Mesendoderm (in vitro differentiated cells): ENCODE data around the gene SIRT5.

Experiments
- DNase-seq: peaks from one replicate; pipeline ENCODE4 v3.0.0; 2013
- H2AK5ac ChIP-seq: 2 replicates; pipeline ENCODE4 v1.6.1; 2013; ENCODE audit warnings: low read length, inconsistent platforms
- H2BK120ac ChIP-seq: 2 replicates; pipeline ENCODE4 v1.6.1; 2013; ENCODE audit warnings: low read depth, mild to moderate bottlenecking, low read length, moderate library complexity, mixed read lengths
- H2BK15ac ChIP-seq: replicated peaks from 2 replicates; pipeline ENCODE4 v1.6.1; 2013; ENCODE audit warnings: low read depth, mild to moderate bottlenecking, moderate library complexity
- H2BK5ac ChIP-seq: 2 replicates; pipeline ENCODE4 v1.6.1; 2013; ENCODE audit warnings: low read length, inconsistent platforms
- H3K18ac ChIP-seq: 2 replicates; pipeline ENCODE4 v1.6.1; 2013; ENCODE audit warnings: mild to moderate bottlenecking, low read length, mixed read lengths
- H3K23ac ChIP-seq: one replicate; pipeline ENCODE4 v1.6.1; 2013; ENCODE audit warnings: low read length
- H3K27ac ChIP-seq: 2 replicates; pipeline ENCODE4 v1.5.1; 2013; ENCODE audit warnings: low read depth, mild to moderate bottlenecking, inconsistent platforms, low read length, moderate library complexity
- H3K27me3 ChIP-seq: 2 replicates; pipeline ENCODE4 v1.6.1; 2013; ENCODE audit warnings: low read length, control low read depth, mild to moderate bottlenecking, inconsistent platforms; ENCODE audit not compliant: insufficient read depth, poor library complexity
- H3K36me3 ChIP-seq: 2 replicates; pipeline ENCODE4 v1.6.1; 2013; ENCODE audit warnings: low read length, inconsistent platforms; ENCODE audit not compliant: control insufficient read depth, insufficient read depth
- H3K4ac ChIP-seq: one replicate; pipeline ENCODE4 v1.6.1; 2013; ENCODE audit warnings: low read depth, mild to moderate bottlenecking, low read length, moderate library complexity
- H3K4me1 ChIP-seq: 2 replicates; pipeline ENCODE4 v1.6.1; 2013; ENCODE audit warnings: low read depth, low read length, inconsistent platforms; ENCODE audit not compliant: control insufficient read depth
- H3K4me2 ChIP-seq: 2 replicates; pipeline ENCODE4 v1.6.1; 2013; ENCODE audit warnings: low read length
- H3K4me3 ChIP-seq: 2 replicates; pipeline ENCODE4 v1.5.1; 2013; ENCODE audit warnings: mild to moderate bottlenecking, low read length
- H3K56ac ChIP-seq: one replicate; pipeline ENCODE4 v1.6.1; 2013; ENCODE audit warnings: low read length
- H3K79me1 ChIP-seq: 2 replicates; pipeline ENCODE4 v1.6.1; 2013; ENCODE audit warnings: low read length, inconsistent platforms
- H3K79me2 ChIP-seq: 2 replicates; pipeline ENCODE4 v1.6.1; 2013; ENCODE audit warnings: mild to moderate bottlenecking, low read length; ENCODE audit not compliant: control insufficient read depth, insufficient read depth
- H3K9ac ChIP-seq: 2 replicates; pipeline ENCODE4 v1.6.1; 2013; ENCODE audit warnings: low read length, inconsistent platforms
- H4K5ac ChIP-seq: one replicate; pipeline ENCODE4 v1.6.1; 2013; ENCODE audit warnings: low read length
- H4K8ac ChIP-seq: one replicate; pipeline ENCODE4 v1.6.1; 2013; ENCODE audit warnings: low read depth, mild to moderate bottlenecking, control low read depth, low read length, moderate library complexity
- WGBS: extraction: QIAGEN DNeasy Blood & Tissue Kit; methylation state at CpG from one replicate; pipeline ENCODE4 v1.1.7; 2013; ENCODE audit warnings: low lambda C conversion rate, missing lambda C conversion rate; ENCODE audit not compliant: insufficient coverage; ENCODE audit errors: extremely low coverage; 5-methylcytosine and 5-hydroxymethylcytosine counted together

Gene SIRT5

DNA sequence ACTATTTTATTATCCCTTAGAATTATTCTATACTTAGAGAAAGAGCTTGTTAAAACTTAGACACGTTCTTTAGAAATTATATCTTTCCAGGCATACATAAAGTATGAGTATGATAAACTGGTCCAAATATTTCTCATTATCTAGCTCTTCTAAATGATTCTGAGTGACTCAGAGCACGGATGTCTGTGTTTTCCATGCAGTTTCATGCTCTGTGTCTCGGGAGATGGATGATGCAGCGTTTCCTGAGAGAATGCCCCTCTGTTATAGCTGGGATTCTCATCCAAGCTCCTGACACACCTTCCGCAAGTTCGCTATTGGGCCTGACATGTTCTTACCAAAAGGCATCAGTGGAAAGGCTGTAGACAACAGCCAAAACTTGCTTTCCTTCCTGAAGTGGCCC, 19.3 kb downstream of the SIRT5 start:
- Histone ChIP-seq H3K79me2 (no peaks in the 10 kb centered on the region), H3K4me1 (no peaks in the 10 kb centered on the region), H3K79me1 (no peaks in the 10 kb centered on the region), H3K4ac (no peak overlapping the region), H3K56ac (no peak overlapping the region), H3K9ac (no peak overlapping the region), H3K36me3 (no peaks in the 10 kb centered on the region), H2BK120ac (no peak overlapping the region), H4K8ac (no peak overlapping the region), H3K4me2 (no peak overlapping the region), H3K27me3 (no peaks in the 10 kb centered on the region), H2BK15ac (no peak overlapping the region), H3K4me3 (no peak overlapping the region), H3K27ac (no peak overlapping the region), H2BK5ac (no peak overlapping the region), H3K18ac (no peak overlapping the region), H3K23ac (no peak overlapping the region), H4K5ac (no peak overlapping the region), H2AK5ac (no peak overlapping the region)
- WGBS = no CpG with 5 or more reads among the region's 6 CpGs
- DNase-seq = no peak

DNA sequence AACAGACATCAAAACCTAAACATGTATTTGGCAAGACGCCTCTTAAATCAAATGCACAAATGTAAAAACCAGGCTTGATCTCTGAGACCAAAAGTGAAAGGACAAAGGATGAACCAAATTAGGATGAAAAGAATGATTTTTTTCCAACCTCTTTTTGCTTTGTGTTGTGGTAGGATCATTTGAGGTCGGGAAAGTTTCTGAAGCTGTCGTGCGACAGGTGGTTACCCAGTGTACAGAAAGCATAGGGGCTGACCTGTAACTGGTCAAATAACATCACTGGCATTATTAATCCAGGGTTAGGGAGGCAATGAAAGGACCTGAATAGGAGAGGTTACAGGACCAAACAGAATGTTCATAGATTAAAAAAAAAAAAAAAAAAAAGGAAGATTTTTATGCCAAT, 22.7 kb downstream of the SIRT5 start:
- H4K8ac ChIP-seq = no peak overlapping the region
- no peaks in the 10 kb centered on the region for H3K27me3 ChIP-seq
- no peak overlapping the region for H3K4ac ChIP-seq
- no peaks in the 10 kb centered on the region for H3K79me2 ChIP-seq
- no peak overlapping the region for H3K9ac ChIP-seq
- H2AK5ac ChIP-seq = no peak overlapping the region
- no peak overlapping the region for H4K5ac ChIP-seq
- H2BK5ac ChIP-seq = no peak overlapping the region
- H3K56ac ChIP-seq = no peak overlapping the region
- H3K36me3 ChIP-seq = no peaks in the 10 kb centered on the region
- no peak overlapping the region for H3K27ac ChIP-seq
- no peak overlapping the region for H3K4me3 ChIP-seq
- no peak overlapping the region for H2BK120ac ChIP-seq
- no peak overlapping the region for H3K4me2 ChIP-seq
- no peaks in the 10 kb centered on the region for H3K79me1 ChIP-seq
- no peaks in the 10 kb centered on the region for H3K4me1 ChIP-seq
- WGBS = no CpG with 5 or more reads among the region's 4 CpGs
- no peak overlapping the region for H2BK15ac ChIP-seq
- DNase-seq = no peak
- H3K23ac ChIP-seq = no peak overlapping the region
- no peak overlapping the region for H3K18ac ChIP-seq

DNA sequence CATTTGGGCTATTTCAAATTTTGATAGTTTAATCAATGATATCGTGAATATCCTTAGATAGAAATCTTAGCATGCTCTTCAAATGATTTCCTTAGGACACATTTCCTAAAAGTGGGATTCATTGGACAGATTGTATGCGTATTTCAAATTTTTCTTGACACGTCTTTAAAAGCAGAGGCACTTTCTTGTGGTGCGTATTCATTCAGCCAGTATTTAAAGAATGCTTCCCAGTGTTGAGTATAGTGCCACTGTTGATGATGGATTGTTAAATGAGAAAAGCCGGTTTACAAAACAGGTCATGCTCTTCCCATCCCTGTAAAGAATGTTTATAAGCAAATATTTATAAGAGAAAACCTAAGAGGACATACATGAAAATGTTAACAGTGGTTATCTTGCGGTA, 25.6 kb downstream of the SIRT5 start:
- DNase-seq = no peak

DNA sequence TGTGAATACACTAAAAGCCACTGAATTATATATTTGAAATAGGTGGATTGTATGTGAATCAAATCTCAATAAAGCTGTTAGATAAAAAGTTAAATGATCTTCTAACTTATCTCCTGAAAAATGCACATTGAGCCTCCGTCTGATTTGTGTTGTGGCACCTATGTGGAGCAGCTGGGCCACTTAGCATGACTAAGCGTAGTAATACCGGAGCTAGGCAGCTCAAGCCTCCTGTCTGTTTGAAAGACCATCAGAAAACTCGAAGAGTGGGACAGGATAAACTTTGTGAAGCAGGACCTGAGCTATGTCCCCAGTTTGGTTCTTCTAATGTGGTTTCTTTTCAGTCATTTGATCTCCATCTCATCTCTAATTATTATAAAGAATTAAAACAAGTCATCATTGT, 29.7 kb downstream of the SIRT5 start:
- no peak overlapping the region for H2BK120ac ChIP-seq
- no peak overlapping the region for H3K4me3 ChIP-seq
- H3K4ac ChIP-seq = no peak overlapping the region
- no peaks in the 10 kb centered on the region for H3K36me3 ChIP-seq
- H3K79me1 ChIP-seq = no peaks in the 10 kb centered on the region
- no peak overlapping the region for H2BK15ac ChIP-seq
- no CpG with 5 or more reads among the region's 4 CpGs for WGBS
- H3K4me2 ChIP-seq = no peak overlapping the region
- no peak overlapping the region for H3K23ac ChIP-seq
- no peaks in the 10 kb centered on the region for H3K79me2 ChIP-seq
- H4K8ac ChIP-seq = no peak overlapping the region
- no peaks in the 10 kb centered on the region for H3K4me1 ChIP-seq
- no peak for DNase-seq
- H3K18ac ChIP-seq = no peak overlapping the region
- no peak overlapping the region for H4K5ac ChIP-seq
- H3K27me3 ChIP-seq = no peaks in the 10 kb centered on the region
- no peak overlapping the region for H3K56ac ChIP-seq
- H3K27ac ChIP-seq = no peak overlapping the region
- no peak overlapping the region for H2AK5ac ChIP-seq
- no peak overlapping the region for H3K9ac ChIP-seq
- no peak overlapping the region for H2BK5ac ChIP-seq

More for the DNA sequence above, 25.6 kb downstream of the SIRT5 start:
- no peaks in the 10 kb centered on the region for H3K79me2 ChIP-seq
- no peak overlapping the region for H2BK120ac ChIP-seq
- no peak overlapping the region for H3K23ac ChIP-seq
- H2BK15ac ChIP-seq = no peak overlapping the region
- no peak overlapping the region for H3K4ac ChIP-seq
- H3K27me3 ChIP-seq = no peaks in the 10 kb centered on the region
- 100% methylated on average over 1 of the region's 6 CpGs for WGBS
- H3K4me1 ChIP-seq = no peaks in the 10 kb centered on the region
- H3K4me2 ChIP-seq = no peak overlapping the region
- H4K8ac ChIP-seq = no peak overlapping the region
- H3K56ac ChIP-seq = no peak overlapping the region
- no peak overlapping the region for H3K4me3 ChIP-seq
- no peak overlapping the region for H2AK5ac ChIP-seq
- no peaks in the 10 kb centered on the region for H3K79me1 ChIP-seq
- H3K18ac ChIP-seq = no peak overlapping the region
- H4K5ac ChIP-seq = no peak overlapping the region
- H2BK5ac ChIP-seq = no peak overlapping the region
- H3K36me3 ChIP-seq = no peaks in the 10 kb centered on the region
- no peak overlapping the region for H3K9ac ChIP-seq
- no peak overlapping the region for H3K27ac ChIP-seq

DNA sequence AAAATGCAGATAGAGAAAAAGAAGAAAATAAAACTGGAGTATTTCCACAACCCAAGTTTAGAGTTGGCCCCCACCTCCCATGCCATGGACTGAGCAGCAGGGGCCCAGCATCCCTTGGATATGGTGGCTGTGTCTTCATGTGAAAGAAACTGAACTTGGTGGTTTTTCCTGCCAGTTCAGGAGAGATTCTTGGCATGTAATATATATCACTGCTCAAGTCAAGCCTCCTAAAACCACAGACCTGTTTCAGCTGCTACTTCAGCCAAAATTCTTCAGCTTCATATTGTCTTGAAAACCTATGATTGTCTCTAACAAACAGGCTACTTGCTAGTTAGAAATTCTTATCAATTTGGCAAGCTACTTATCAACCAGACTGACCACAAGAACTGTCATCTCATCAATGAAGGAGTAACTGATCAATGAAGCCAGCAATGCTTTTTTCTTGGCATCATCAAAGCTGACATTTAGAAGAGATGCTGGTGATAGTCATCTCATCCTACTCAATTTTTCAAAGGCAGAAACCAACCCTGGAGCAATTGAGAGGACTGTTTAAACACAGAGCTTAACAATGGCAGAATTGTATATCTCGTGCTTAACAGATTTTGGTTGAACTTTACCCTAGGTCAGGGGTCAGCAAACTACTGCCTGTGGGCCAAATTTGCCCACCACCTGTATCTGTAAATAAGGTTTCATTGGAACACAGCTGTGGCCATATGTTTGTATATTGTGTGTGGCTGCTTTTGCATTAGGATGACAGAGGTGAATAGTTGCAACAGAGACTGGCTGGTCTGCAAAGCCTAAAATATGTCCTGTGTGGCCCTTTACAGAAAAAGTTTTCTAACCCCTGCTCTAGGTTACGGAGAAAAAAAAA, 30.4 kb downstream of the SIRT5 start:
- no peak for DNase-seq
- H3K4me1 ChIP-seq = no peaks in the 10 kb centered on the region
- no peak overlapping the region for H2BK120ac ChIP-seq
- no peak overlapping the region for H3K18ac ChIP-seq
- H3K4ac ChIP-seq = no peak overlapping the region
- no CpG with 5 or more reads among the region's 2 CpGs for WGBS
- H3K4me2 ChIP-seq = no peak overlapping the region
- H3K9ac ChIP-seq = no peak overlapping the region
- H2BK5ac ChIP-seq = no peak overlapping the region
- no peak overlapping the region for H2AK5ac ChIP-seq
- H3K36me3 ChIP-seq = no peaks in the 10 kb centered on the region
- H4K8ac ChIP-seq = no peak overlapping the region
- no peaks in the 10 kb centered on the region for H3K27me3 ChIP-seq
- no peak overlapping the region for H3K56ac ChIP-seq
- no peak overlapping the region for H3K4me3 ChIP-seq
- no peak overlapping the region for H4K5ac ChIP-seq
- H3K23ac ChIP-seq = no peak overlapping the region
- no peaks in the 10 kb centered on the region for H3K79me2 ChIP-seq
- H3K27ac ChIP-seq = no peak overlapping the region
- no peak overlapping the region for H2BK15ac ChIP-seq
- H3K79me1 ChIP-seq = no peaks in the 10 kb centered on the region

DNA sequence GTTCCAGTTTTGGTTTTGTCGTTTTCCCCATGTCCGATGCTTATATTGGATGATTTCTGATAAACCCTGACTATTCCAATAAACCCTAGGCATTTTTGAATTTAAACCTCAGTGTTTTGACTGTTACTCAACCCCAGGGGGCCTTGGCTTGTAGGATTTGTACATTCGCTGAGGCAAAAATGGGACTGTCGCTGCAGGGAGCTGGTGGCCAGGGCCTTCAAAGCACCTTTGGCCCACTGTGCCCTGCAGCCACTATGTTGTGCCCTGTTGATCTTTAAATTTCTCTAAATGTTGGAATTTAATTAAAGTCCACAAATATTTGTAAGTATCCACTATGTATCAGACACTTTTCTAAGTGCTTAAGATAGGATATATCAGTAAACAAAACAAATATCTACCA, 31.2 kb downstream of the SIRT5 start:
- whole genome bisulfite sequencing = no CpG with 5 or more reads among the region's 4 CpGs

More for the DNA sequence above, 31.2 kb downstream of the SIRT5 start:
- Histone ChIP-seq H2BK5ac (no peak overlapping the region), H3K4me2 (no peak overlapping the region), H3K4ac (no peak overlapping the region), H3K9ac (no peak overlapping the region), H4K8ac (no peak overlapping the region), H3K27me3 (no peaks in the 10 kb centered on the region), H3K79me2 (no peaks in the 10 kb centered on the region), H2AK5ac (no peak overlapping the region), H3K79me1 (no peaks in the 10 kb centered on the region), H3K36me3 (no peaks in the 10 kb centered on the region), H2BK120ac (no peak overlapping the region), H3K23ac (no peak overlapping the region), H3K18ac (no peak overlapping the region), H3K4me3 (no peak overlapping the region), H3K56ac (no peak overlapping the region), H2BK15ac (no peak overlapping the region), H3K27ac (no peak overlapping the region), H4K5ac (no peak overlapping the region), H3K4me1 (no peaks in the 10 kb centered on the region)
- no peak for DNase-seq
